Measurements from ENCODE around the gene FOXE3.

- TF ChIP-seq GATA2 (IDR thresholded peaks at IDR 0.05; ENCODE audit: low read depth, low read length) (no peak), GATA3 (IDR thresholded peaks at IDR 0.05; ENCODE audit: low read depth, low read length) (no peak)
Measured at GRCh38 chr1:47459253-47459788, 43.2 kb downstream of the FOXE3 start.

Data from SH-SY5Y (cell line).